Karpas-422 (cell line): ENCODE results near the gene TRIB2. TPM values are rescaled to one million over a fixed set of nuclear protein-coding genes. Genes with fewer than 3 reads are reported as not detected.
"Not testable (repeated sequence)": the region's sequence is repeated elsewhere in the genome, so short reads cannot be mapped to it uniquely, and the experiment has no call there.

Experiments used
- DNase-seq: peaks from one replicate; pipeline ENCODE4 v3.0.0-alpha.2; 2015
- H2AFZ ChIP-seq: fragments of 200-600 bp; sonication (generic); 2 replicates; pipeline ENCODE4 v1.6.1; 2014; ENCODE audit warnings: antibody characterized with exemption, low read length, mixed read lengths
- H3K27ac ChIP-seq: fragments of 200-600 bp; sonication (generic); 2 replicates; pipeline ENCODE4 v1.5.1; 2014; ENCODE audit warnings: mild to moderate bottlenecking, low read length, moderate library complexity
- H3K27me3 ChIP-seq: fragments of 200-600 bp; sonication (generic); 2 replicates; pipeline ENCODE4 v1.6.1; 2014; ENCODE audit warnings: low read length, mixed read lengths
- H3K36me3 ChIP-seq: fragments of 200-600 bp; sonication (generic); 2 replicates; pipeline ENCODE4 v1.6.1; 2014; ENCODE audit warnings: low read length, mixed read lengths; ENCODE audit not compliant: insufficient read depth
- H3K4me1 ChIP-seq: fragments of 200-600 bp; sonication (generic); 2 replicates; pipeline ENCODE4 v1.6.1; 2014; ENCODE audit warnings: mild to moderate bottlenecking, low read length, mixed read lengths
- H3K4me2 ChIP-seq: fragments of 200-600 bp; sonication (generic); 2 replicates; pipeline ENCODE4 v1.6.1; 2014; ENCODE audit warnings: low read length, low read depth, mild to moderate bottlenecking; ENCODE audit not compliant: poor library complexity, severe bottlenecking
- H3K4me3 ChIP-seq: fragments of 200-600 bp; sonication (generic); 2 replicates; pipeline ENCODE4 v1.5.1; 2014; ENCODE audit warnings: mild to moderate bottlenecking, antibody characterized with exemption, low read length, mixed read lengths
- H3K79me2 ChIP-seq: fragments of 200-600 bp; sonication (generic); 2 replicates; pipeline ENCODE4 v1.6.1; 2014; ENCODE audit warnings: mild to moderate bottlenecking, low read length, mixed read lengths
- H3K9ac ChIP-seq: fragments of 200-600 bp; sonication (generic); 2 replicates; pipeline ENCODE4 v1.6.0; 2014; ENCODE audit warnings: low read length
- H3K9me2 ChIP-seq: fragments of 200-600 bp; sonication (generic), shearing (Covaris generic); replicated peaks from 2 replicates; pipeline ENCODE4 v1.6.0; 2014; ENCODE audit warnings: mild to moderate bottlenecking, low read length, moderate library complexity; ENCODE audit not compliant: insufficient read depth
- H3K9me3 ChIP-seq: fragments of 300-700, 200-600 bp; sonication (generic); 2 replicates; pipeline ENCODE4 v1.6.1; 2014; ENCODE audit warnings: low read length, mixed read lengths
- H4K20me1 ChIP-seq: fragments of 200-600 bp; sonication (generic); 2 replicates; pipeline ENCODE4 v1.6.1; 2014; ENCODE audit warnings: mild to moderate bottlenecking, antibody characterized with exemption, low read length, low read depth; ENCODE audit not compliant: insufficient read depth
- total RNA-seq: library from RNA; depleted of rRNA; stranded (reverse); fragments of >200 nt; shearing (Covaris generic); gene quantifications from 2 replicates; pipeline ENCODE4 v1.2.3, GENCODE V29; 2014; ENCODE audit warnings: low replicate concordance

The TRIB2 gene
- total RNA-seq, 1 experiment from 2014 or later = 188 TPM

GRCh38 chr2:12679550-12680072 lies 37.1 kb upstream of the TRIB2 start:
- no peak overlapping the region for H3K27ac ChIP-seq
- H3K4me3 ChIP-seq = no peak overlapping the region
- H3K79me2 ChIP-seq = no peaks in the 10 kb centered on the region
- no peak overlapping the region for H3K9ac ChIP-seq
- no peak for DNase-seq
- no peak overlapping the region for H3K4me2 ChIP-seq
- H2AFZ ChIP-seq = no peak overlapping the region
- H3K27me3 ChIP-seq = no peaks in the 10 kb centered on the region
- no peaks in the 10 kb centered on the region for H3K36me3 ChIP-seq
- no peaks in the 10 kb centered on the region for H3K9me3 ChIP-seq
- H3K4me1 ChIP-seq = no peaks in the 10 kb centered on the region
- H3K9me2 ChIP-seq = no peaks in the 10 kb centered on the region
- no peaks in the 10 kb centered on the region for H4K20me1 ChIP-seq

DNA sequence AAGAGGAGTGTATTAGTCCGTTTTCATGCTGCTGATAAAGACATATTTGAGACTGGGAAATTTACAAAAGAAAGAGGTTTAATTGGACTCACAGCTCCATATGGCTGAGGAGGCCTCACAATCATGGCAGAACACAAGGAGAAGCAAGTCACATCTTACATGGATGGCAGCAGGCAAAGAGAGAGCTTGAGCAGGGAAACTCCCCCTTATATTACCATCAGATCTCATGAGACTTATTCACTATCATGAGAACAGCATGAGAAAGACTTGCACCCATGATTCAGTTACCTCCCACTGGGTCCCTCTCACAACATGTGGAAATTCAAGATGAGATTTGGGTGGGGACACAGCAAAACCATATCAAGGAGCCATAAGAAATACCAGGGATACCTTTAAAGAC lies 36.6 kb upstream of the TRIB2 start:
- H3K4me1 ChIP-seq, DNase-seq, H2AFZ ChIP-seq, H3K9me3 ChIP-seq, H3K79me2 ChIP-seq, H3K36me3 ChIP-seq, H4K20me1 ChIP-seq, H3K27me3 ChIP-seq, H3K27ac ChIP-seq, H3K4me2 ChIP-seq, H3K9me2 ChIP-seq, H3K9ac ChIP-seq, H3K4me3 ChIP-seq: not testable (repeated sequence)

GRCh38 chr2:12682017-12682416 lies 34.7 kb upstream of the TRIB2 start:
- H3K27ac ChIP-seq = no peak overlapping the region
- no peak overlapping the region for H2AFZ ChIP-seq
- H3K9me2 ChIP-seq = no peaks in the 10 kb centered on the region
- no peak overlapping the region for H3K4me3 ChIP-seq
- no peaks in the 10 kb centered on the region for H3K79me2 ChIP-seq
- no peaks in the 10 kb centered on the region for H3K4me1 ChIP-seq
- no peak overlapping the region for H3K4me2 ChIP-seq
- H3K9me3 ChIP-seq = no peaks in the 10 kb centered on the region
- no peak for DNase-seq
- no peaks in the 10 kb centered on the region for H4K20me1 ChIP-seq
- no peaks in the 10 kb centered on the region for H3K36me3 ChIP-seq
- H3K9ac ChIP-seq = no peak overlapping the region
- H3K27me3 ChIP-seq = no peaks in the 10 kb centered on the region

DNA sequence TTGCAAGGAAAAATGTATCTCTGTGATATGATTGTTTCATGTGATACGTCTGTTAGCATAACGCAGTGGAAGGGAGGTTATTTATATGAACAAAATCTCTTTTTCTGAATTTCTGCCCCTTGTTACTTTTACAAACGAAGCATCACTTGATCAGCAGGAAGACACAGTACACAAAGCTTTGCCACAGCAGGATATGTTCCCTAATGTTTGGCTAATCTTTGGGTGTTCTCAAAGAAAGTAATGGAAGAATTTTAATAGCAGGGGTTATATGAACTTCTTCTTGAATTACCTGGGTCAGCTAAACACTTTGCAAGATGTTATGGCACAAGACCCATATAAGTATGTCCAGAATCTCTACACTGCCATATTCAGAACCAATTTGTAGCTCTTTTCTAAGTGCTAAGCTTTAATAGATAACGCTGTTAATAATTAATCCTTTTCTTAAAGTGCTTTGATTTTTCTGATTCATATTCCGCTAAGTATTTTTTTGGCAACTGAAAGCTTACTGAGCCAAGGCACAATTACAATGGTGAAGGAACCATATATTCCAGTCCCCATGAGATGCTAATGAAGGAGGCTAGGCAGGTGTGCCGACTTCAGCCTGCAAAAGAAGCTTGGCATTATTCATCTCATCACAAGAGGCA lies 33.2 kb upstream of the TRIB2 start:
- Histone ChIP-seq H2AFZ (no peak overlapping the region), H3K9me2 (no peaks in the 10 kb centered on the region), H3K9me3 (no peaks in the 10 kb centered on the region), H3K4me2 (no peak overlapping the region), H3K4me1 (no peaks in the 10 kb centered on the region), H4K20me1 (no peaks in the 10 kb centered on the region), H3K4me3 (no peak overlapping the region), H3K27ac (no peak overlapping the region), H3K27me3 (no peaks in the 10 kb centered on the region), H3K79me2 (no peaks in the 10 kb centered on the region), H3K9ac (no peak overlapping the region), H3K36me3 (no peaks in the 10 kb centered on the region)
- no peak for DNase-seq

- Histone ChIP-seq H3K27ac (no peak overlapping the region), H3K79me2 (no peaks in the 10 kb centered on the region), H3K27me3 (no peaks in the 10 kb centered on the region), H3K9ac (no peak overlapping the region), H3K4me1 (peaks cover 7% of the 10 kb centered on the region), H3K36me3 (no peaks in the 10 kb centered on the region), H3K9me2 (no peaks in the 10 kb centered on the region), H2AFZ (no peak overlapping the region), H3K4me3 (no peak overlapping the region), H3K9me3 (no peaks in the 10 kb centered on the region), H4K20me1 (no peaks in the 10 kb centered on the region), H3K4me2 (no peak overlapping the region)
- no peak for DNase-seq
Measured at GRCh38 chr2:12684471-12684936, 32.2 kb upstream of the TRIB2 start.

- H3K4me2 ChIP-seq = no peak overlapping the region
- H3K36me3 ChIP-seq = no peaks in the 10 kb centered on the region
- H3K79me2 ChIP-seq = no peaks in the 10 kb centered on the region
- no peak overlapping the region for H3K27ac ChIP-seq
- H3K9ac ChIP-seq = no peak overlapping the region
- H3K4me3 ChIP-seq = no peak overlapping the region
- no peaks in the 10 kb centered on the region for H3K9me3 ChIP-seq
- H3K27me3 ChIP-seq = no peaks in the 10 kb centered on the region
- DNase-seq = no peak
- H4K20me1 ChIP-seq = no peaks in the 10 kb centered on the region
- H2AFZ ChIP-seq = no peak overlapping the region
- H3K4me1 ChIP-seq = peaks cover 7% of the 10 kb centered on the region
- no peaks in the 10 kb centered on the region for H3K9me2 ChIP-seq
Measured at GRCh38 chr2:12685145-12685544, 31.6 kb upstream of the TRIB2 start.

DNA sequence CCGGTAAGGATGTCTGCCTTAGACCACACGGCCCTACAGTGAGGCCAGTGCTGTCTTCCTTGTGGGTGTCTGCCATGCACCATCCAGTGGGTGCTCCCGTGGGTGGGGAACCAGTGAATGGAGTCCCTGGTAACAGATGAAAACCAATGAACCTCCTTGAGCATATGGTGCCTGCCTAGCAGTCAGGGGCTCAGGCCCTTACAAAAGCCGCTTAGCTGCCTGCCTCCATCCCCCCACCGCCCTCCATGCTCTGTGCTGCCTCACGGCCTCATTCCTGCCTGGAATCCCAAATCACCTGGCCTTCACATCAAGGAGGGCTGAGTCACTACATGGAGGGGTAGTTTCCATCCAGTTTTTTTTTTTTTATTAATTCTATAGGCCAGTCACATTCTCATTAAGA lies 30.8 kb upstream of the TRIB2 start:
- Histone ChIP-seq H3K9me3 (no peaks in the 10 kb centered on the region), H3K79me2 (no peaks in the 10 kb centered on the region), H2AFZ (no peak overlapping the region), H3K27me3 (no peaks in the 10 kb centered on the region), H3K4me1 (peaks cover 7% of the 10 kb centered on the region), H3K36me3 (no peaks in the 10 kb centered on the region), H3K27ac (no peak overlapping the region), H3K4me3 (no peak overlapping the region), H4K20me1 (no peaks in the 10 kb centered on the region), H3K9ac (no peak overlapping the region), H3K4me2 (no peak overlapping the region), H3K9me2 (no peaks in the 10 kb centered on the region)
- no peak for DNase-seq

DNA sequence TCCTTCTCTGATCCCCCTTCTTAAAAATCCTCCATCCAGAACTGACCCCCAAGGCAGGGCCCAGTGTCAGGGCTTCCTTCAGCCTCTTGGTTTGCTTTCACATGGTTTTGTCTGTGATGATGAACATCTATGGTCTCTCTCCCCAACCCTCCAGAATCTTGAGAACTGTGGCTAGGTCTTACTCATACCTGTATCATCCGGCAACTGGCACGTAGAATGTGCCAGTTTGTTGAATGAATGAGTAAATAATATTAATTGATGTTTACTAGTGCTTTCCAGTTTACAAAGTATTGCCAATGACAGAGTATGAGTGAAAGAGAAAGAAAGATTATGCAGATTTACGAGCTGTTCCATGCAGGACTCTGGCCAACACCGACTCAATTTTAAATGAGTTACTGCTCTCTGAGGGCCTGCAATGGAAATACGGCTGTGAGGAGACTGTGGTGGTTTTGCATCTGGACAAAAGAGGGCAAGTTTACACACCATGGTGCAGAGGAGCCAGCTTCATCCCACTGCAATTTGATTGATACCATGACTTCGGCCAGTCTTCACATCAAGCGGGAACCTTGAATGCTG lies 29.9 kb upstream of the TRIB2 start:
- H3K9me3 ChIP-seq = no peaks in the 10 kb centered on the region
- no peak overlapping the region for H3K4me2 ChIP-seq
- H2AFZ ChIP-seq = no peak overlapping the region
- H3K9ac ChIP-seq = no peak overlapping the region
- no peak overlapping the region for H3K4me3 ChIP-seq
- DNase-seq = no peak
- H3K27ac ChIP-seq = no peak overlapping the region
- H3K79me2 ChIP-seq = no peaks in the 10 kb centered on the region
- H3K27me3 ChIP-seq = no peaks in the 10 kb centered on the region
- H3K36me3 ChIP-seq = no peaks in the 10 kb centered on the region
- no peaks in the 10 kb centered on the region for H3K9me2 ChIP-seq
- no peaks in the 10 kb centered on the region for H4K20me1 ChIP-seq
- peaks cover 7% of the 10 kb centered on the region for H3K4me1 ChIP-seq
